SH-SY5Y (cell line): ENCODE data around the gene KIAA1958.

Experiments used
- GATA2 ChIP-seq: IDR thresholded peaks from 2 replicates; pipeline ENCODE4 v1.6.1; 2011; ENCODE audit warnings: mild to moderate bottlenecking, low read depth, low read length
- GATA3 ChIP-seq: IDR thresholded peaks from 2 replicates; pipeline ENCODE4 v1.6.1; 2011; ENCODE audit warnings: low read depth, mild to moderate bottlenecking, low read length, moderate library complexity

DNA sequence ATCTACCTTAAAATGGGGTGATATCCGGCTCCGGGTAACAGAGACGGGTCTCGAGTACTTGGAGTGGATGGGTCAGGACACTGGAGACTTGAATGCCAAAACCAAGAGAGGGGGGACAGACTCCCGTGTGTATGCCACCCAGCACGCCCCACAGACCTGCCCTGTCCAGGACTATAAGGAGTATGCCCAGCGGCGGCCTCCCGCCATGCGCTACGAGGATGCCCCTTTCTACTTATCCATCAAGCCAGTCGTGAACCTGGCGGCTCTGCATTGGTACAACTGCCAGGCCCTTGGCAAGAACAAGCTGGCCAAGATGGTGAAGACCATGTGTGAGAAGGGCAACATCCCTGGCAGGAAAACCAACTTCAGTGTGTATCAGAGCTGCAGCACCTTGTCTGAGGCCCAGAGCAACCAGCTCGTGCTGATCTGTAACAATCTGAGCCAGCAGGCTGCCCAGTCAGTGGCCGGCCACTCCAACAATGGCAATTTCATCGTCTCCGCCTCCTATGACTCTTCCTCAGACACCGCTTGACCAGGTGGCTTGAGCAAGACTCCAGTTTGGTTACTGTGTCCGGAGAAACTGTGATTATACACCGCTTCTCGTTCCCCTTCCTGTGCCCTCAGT is 131.9 kb downstream of the KIAA1958 start:
- TF ChIP-seq GATA2: no peak
- TF ChIP-seq GATA3: no peak
